GM18867 (cell line): ENCODE data around the gene SPG11.
"Not testable (repeated sequence)": the region's sequence is repeated elsewhere in the genome, so short reads cannot be mapped to it uniquely, and the experiment has no call there.

Source experiments
- ATAC-seq: cut with Tn5 transposase; IDR thresholded peaks from one replicate; pipeline ENCODE4 v1.9.1; 2021; ENCODE audit warnings: mild to moderate bottlenecking, moderate library complexity; ENCODE audit not compliant: unreplicated experiment

The SPG11 gene

DNA sequence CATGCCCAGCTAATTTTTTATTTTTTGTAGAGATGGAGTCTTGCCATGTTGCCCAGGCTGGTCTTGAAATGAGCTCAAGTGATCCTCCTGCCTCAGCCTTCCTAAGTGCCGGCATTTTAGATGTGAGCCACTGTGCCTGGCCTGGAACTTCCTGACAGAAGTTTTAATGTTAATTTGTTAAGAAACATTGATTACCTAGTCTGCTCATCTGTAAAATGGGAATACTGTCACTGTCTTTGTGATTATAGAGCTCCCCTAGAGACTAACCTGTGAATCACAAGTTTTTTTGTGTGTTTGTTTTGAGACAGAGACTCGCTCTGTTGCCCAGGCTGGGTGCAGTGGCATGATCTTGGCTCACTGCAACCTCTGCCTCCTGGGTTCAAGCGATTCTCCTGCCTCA is 130.8 kb downstream of the SPG11 start:
- no peak for ATAC-seq

DNA sequence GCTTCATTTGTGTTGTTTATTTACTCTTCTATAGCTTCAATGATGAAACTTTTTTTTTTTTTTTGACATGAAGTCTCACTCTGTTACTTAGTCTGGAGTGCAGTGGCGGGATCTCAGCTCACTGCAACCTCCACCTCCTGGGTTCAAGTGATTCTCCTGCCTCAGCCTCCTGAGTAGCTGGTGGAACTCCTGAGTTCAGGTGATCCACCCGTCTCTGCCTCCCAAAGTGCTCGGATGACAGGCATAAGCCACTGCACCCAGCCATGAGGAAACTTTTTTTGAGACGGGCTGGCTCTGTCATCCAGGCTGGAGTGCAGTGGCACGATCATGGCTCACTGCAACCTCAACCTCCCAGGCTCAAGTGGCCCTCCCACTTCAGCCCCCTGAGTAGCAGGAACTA is 131.2 kb downstream of the SPG11 start:
- not testable (repeated sequence) for ATAC-seq

DNA sequence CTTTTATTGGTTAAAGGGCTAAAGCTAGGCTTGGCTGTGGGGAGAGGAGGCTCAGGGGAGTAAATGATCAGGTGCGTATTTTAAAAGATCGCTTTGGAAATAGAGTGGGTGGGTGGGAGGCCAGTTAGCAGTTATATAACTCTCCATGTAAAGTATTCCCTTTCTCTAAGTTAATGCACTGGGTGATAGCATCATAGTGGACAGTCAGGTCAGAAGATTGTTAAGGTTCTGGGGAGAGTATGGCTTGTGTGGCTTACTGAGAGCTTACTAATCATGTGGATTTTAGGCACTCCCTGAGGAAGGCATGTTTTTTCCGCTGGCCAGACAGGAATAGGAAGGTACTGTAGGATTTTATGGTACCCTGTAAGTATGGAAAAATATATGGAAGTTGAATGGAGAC is 132.8 kb downstream of the SPG11 start:
- no peak for ATAC-seq

DNA sequence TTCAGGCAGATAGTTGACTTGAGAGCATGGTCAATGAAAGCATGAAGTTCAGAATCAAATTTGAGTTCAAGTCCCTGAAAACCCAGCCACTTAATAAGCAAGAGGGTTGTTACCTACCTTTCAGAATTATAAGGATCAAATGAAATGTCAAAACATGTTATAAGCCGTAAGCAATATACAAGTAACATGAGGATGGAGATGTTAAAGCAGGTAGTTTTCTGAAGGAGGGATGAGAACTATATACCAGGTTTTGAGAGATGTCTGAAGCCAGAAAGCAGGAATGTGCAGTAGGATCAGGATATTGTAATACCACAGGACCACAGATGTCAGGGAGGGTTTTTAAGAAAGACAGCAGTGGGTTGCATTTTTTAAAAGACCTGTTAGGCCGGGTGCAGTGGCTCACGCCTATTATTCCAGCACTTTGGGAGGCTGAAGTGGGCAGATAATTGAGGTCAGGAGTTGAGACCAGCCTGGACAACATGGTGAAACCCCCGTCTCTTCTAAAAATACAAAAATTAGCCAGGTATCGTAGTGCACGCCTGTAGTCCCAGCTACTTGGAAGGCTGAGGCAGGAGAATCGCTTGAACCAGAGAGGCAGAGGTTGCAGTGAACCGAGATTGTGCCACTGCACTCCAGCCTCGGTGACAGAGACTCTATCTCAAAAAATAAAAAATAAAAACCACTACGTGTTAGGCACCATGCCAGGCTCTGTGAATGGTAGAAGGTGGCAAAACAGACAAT is 133.4 kb downstream of the SPG11 start:
- ATAC-seq: no peak

DNA sequence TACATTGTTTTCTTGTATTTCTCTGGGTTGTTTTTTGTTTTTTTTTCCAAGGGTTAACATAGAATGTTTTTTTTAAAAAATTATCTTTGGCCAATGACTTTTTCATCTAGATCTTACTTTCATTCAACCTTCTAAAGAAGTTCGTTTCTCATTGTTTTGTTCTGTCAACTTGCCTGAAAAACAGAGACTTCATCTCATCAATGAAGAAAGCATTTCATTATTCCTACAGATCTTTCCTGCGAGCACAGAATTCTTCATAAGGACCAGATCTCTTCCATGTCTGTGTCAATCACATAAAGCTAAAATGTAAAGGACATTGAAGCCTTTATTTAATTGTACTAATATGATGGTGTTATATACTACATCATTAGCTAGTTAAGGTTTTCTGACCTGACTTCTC is 136.2 kb downstream of the SPG11 start:
- ATAC-seq: no peak

DNA sequence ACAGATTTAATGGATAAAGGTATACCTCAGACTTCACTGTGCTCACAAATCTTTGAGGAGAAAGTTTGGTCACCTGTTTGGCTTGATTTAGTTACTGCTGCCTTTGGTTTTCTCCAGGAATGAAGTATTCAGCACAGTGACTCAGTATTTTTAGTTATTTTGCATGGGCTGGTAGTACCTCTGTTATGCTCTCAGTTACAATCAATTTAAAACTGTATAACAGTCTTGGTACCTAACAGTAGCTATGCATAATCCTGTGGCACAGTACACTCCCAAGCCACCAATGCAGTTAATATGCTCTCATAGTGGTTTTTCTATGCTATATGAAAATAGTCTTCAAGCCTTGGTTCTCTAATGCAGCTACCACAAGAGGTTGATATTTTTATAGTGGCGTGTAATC is 138.4 kb downstream of the SPG11 start:
- ATAC-seq: no peak

DNA sequence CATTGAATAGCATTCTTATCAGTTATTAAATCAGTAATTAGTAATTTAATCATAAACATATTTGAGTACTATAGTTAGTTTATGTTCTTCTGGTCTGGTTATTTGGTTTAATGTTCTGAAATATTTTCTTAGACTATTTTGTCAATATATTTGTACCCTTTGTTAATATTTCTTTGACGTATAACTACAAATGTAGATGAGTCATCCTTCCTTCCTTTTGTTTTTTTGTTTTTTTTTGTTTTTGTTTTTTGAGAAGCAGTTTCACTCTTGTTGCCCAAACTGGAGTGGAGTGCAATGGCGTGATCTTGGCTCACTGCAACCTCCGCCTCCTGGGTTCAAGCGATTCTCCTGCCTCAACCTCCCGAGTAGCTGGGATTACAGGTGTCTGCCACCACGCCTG is 143.9 kb downstream of the SPG11 start:
- no peak for ATAC-seq

DNA sequence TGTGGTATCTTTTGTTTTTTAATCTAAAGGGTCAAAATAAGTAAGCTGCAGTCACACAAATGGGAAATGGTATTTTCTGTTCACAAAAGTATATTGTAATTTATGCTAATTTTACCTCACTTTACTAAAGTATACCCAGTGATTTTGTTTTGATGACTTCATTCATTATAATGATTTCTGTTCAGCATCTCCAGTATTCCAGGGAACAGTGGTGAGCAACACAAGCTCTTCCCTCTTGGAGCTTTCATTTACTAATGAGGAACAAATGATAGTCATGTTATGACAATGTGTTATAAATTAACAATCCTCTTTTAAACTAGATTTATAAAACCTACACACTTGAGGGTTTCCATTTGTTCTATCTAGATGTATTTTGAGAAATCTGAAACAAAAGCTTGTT is 147.0 kb downstream of the SPG11 start:
- no peak for ATAC-seq
